Measurements from ENCODE around the gene DDX18.

DDX18 gene

GRCh38 chr2:117858336-117858735, 43.8 kb downstream of the DDX18 start:
- Histone ChIP-seq H3K4me2 (ENCODE audit: low read depth, low read length, poor library complexity, severe bottlenecking) (no peak overlapping the region), H3K9me2 (replicated peaks; ENCODE audit: insufficient read depth, low read length) (no peaks in the 10 kb centered on the region), H3K79me2 (ENCODE audit: insufficient read depth, low read length) (no peaks in the 10 kb centered on the region), H3K4me3 (ENCODE audit: insufficient read depth, low read length, poor library complexity, severe bottlenecking) (no peak overlapping the region), H3K27me3 (ENCODE audit: low read length) (no peaks in the 10 kb centered on the region), H2AFZ (ENCODE audit: low read depth, low read length, severe bottlenecking) (no peak overlapping the region), H3K27ac (ENCODE audit: low read depth, low read length) (no peak overlapping the region), H3F3A (ENCODE audit: insufficient read depth) (no peaks in the 10 kb centered on the region), H3K36me3 (ENCODE audit: low read length) (no peaks in the 10 kb centered on the region), H3K9me3 (ENCODE audit: insufficient read depth, low read length) (no peaks in the 10 kb centered on the region), H4K20me1 (ENCODE audit: low read depth, low read length) (no peaks in the 10 kb centered on the region), H3K9ac (ENCODE audit: low read length) (no peak overlapping the region)
- TF ChIP-seq CTCF (IDR thresholded peaks at IDR 0.05; ENCODE audit: insufficient read depth, low read length, poor library complexity, severe bottlenecking) (no peak), EZH2phosphoT487 (conservative IDR thresholded peaks at IDR 0.05; ENCODE audit: low read length) (no peak)

DNA sequence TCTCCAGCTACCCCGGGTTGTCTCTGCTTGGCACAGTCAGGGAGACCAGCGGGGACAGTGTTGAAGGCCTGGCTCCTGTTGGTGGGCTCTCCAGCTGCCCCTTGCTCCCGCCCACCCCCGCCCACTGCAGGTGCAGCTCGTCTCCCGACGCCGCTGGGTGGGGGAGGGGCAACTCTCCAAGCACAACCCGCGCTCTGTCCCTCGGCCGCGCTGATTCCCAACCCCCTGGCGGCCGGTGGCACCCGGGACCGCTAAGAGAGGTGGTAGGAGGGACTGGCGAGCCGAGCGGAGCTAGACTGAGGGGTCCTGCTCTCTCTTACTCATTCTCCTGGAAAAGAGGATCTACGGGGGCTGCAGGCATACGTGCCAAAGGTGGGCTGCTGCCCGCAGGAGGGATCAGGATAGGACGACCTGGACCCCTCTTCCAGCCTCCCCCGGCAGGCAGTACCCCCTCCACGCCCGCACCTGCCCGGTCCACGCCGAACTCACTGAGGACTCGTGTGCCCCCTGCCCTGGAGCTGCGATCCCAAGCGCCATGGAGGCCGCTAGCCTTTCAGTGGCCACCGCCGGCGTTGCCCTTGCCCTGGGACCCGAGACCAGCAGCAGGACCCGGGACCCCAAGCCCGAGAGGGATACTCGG, 44.5 kb downstream of the DDX18 start:
- H3K4me2 ChIP-seq (ENCODE audit: low read depth, low read length, poor library complexity, severe bottlenecking) = no peak overlapping the region
- no peak overlapping the region for H3K9ac ChIP-seq (ENCODE audit: low read length)
- TF ChIP-seq CTCF (IDR thresholded peaks at IDR 0.05; ENCODE audit: insufficient read depth, low read length, poor library complexity, severe bottlenecking) (no peak), EZH2phosphoT487 (conservative IDR thresholded peaks at IDR 0.05; ENCODE audit: low read length) (no peak)

GRCh38 chr2:117859532-117859911, 45.0 kb downstream of the DDX18 start:
- H3F3A ChIP-seq (ENCODE audit: insufficient read depth) = no peaks in the 10 kb centered on the region
- H4K20me1 ChIP-seq (ENCODE audit: low read depth, low read length) = no peaks in the 10 kb centered on the region
- no peak overlapping the region for H2AFZ ChIP-seq (ENCODE audit: low read depth, low read length, severe bottlenecking)
- TF ChIP-seq CTCF (IDR thresholded peaks at IDR 0.05; ENCODE audit: insufficient read depth, low read length, poor library complexity, severe bottlenecking) (no peak), EZH2phosphoT487 (conservative IDR thresholded peaks at IDR 0.05; ENCODE audit: low read length) (no peak)
- H3K36me3 ChIP-seq (ENCODE audit: low read length) = no peaks in the 10 kb centered on the region
- H3K9me3 ChIP-seq (ENCODE audit: insufficient read depth, low read length) = no peaks in the 10 kb centered on the region
- H3K27me3 ChIP-seq (ENCODE audit: low read length) = no peaks in the 10 kb centered on the region
- H3K79me2 ChIP-seq (ENCODE audit: insufficient read depth, low read length) = no peaks in the 10 kb centered on the region
- H3K27ac ChIP-seq (ENCODE audit: low read depth, low read length) = no peak overlapping the region
- H3K9ac ChIP-seq (ENCODE audit: low read length) = no peak overlapping the region
- no peak overlapping the region for H3K4me2 ChIP-seq (ENCODE audit: low read depth, low read length, poor library complexity, severe bottlenecking)
- H3K9me2 ChIP-seq (replicated peaks; ENCODE audit: insufficient read depth, low read length) = no peaks in the 10 kb centered on the region
- H3K4me3 ChIP-seq (ENCODE audit: insufficient read depth, low read length, poor library complexity, severe bottlenecking) = no peak overlapping the region

More for the DNA sequence above, 44.5 kb downstream of the DDX18 start:
- H2AFZ ChIP-seq (ENCODE audit: low read depth, low read length, severe bottlenecking) = no peak overlapping the region
- H3K27ac ChIP-seq (ENCODE audit: low read depth, low read length) = no peak overlapping the region
- H3K9me2 ChIP-seq (replicated peaks; ENCODE audit: insufficient read depth, low read length) = no peaks in the 10 kb centered on the region
- H3K79me2 ChIP-seq (ENCODE audit: insufficient read depth, low read length) = no peaks in the 10 kb centered on the region
- H3K27me3 ChIP-seq (ENCODE audit: low read length) = no peaks in the 10 kb centered on the region
- H3K36me3 ChIP-seq (ENCODE audit: low read length) = no peaks in the 10 kb centered on the region
- H3F3A ChIP-seq (ENCODE audit: insufficient read depth) = no peaks in the 10 kb centered on the region
- no peaks in the 10 kb centered on the region for H4K20me1 ChIP-seq (ENCODE audit: low read depth, low read length)
- H3K4me3 ChIP-seq (ENCODE audit: insufficient read depth, low read length, poor library complexity, severe bottlenecking) = no peak overlapping the region
- H3K9me3 ChIP-seq (ENCODE audit: insufficient read depth, low read length) = no peaks in the 10 kb centered on the region
